Measurements from ENCODE around the gene NBAS.

- TF ChIP-seq POLR2AphosphoS5 (IDR thresholded peaks at IDR 0.05; ENCODE audit: low read depth, low read length) (no peak), TAF1 (IDR thresholded peaks at IDR 0.05; ENCODE audit: borderline replicate concordance, insufficient read depth, low read length) (no peak), FOXP2 (optimal IDR thresholded peaks at IDR 0.05; ENCODE audit: borderline replicate concordance, extremely low read depth, extremely low read length, insufficient read depth) (no peak)
Measured at GRCh38 chr2:15253835-15254286, 307.3 kb downstream of the NBAS start.

Measured in PFSK-1 (cell line).